HG03354 (cell line): ENCODE measurements around the gene NDUFB1.

Source experiments
- ATAC-seq: cut with Tn5 transposase; IDR thresholded peaks from one replicate; pipeline ENCODE4 v1.9.1; 2021; ENCODE audit warnings: mild to moderate bottlenecking; ENCODE audit not compliant: unreplicated experiment, poor library complexity, severe bottlenecking

The NDUFB1 gene

DNA sequence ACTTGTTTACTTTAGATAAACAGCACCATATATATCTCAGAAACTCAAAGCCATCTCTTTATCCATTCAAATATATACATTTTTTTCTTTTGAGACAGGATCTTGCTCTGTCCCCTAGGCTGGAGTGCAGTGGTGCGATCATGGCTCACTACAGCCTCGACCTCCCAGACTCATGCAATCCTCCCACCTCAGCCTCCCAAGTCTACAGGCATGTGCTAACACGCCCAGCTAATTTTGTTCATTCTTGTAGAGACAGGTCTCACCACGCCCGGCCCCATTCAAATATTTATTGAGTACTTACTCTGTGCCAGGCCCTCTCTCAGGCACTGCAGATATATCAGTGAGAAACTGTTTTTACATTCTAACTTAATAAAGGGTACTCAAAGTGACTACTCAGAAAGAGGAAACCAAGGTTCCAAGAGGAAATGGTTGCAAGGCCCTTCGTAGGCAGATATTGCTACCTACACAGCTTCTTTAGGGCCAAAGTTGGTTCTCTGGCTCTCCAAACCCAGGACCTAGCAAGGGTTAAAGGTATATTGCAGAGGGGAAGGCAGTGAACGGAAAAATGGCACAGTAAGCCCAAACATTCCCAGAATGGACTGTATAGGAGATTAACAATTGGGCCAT, 18.0 kb downstream of the NDUFB1 start:
- no peak for ATAC-seq

DNA sequence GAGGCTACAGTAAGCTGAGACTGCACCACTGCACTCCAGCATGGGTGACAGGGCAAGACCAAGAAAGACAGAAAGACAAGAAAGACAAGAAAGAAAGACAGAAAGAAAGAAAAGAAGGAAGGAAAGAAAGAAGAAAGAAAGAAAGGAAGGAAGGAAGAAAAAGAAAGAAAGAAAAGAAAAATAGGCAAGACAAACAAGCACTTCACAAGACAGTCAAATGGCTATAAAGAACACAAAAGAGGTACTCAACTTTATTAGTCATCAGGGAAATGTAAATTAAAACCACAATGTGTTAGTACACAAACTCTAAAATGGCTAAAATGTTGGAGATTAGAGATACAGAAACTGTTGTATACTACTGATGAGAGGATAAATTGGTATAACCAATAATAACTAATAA, 21.7 kb downstream of the NDUFB1 start:
- no peak for ATAC-seq

GRCh38 chr14:92093320-92093719, 28.2 kb downstream of the NDUFB1 start:
- no peak for ATAC-seq

- no peak for ATAC-seq
Observed at GRCh38 chr14:92088494-92088893, 33.0 kb downstream of the NDUFB1 start.

- no peak for ATAC-seq
Observed at GRCh38 chr14:92074555-92074954, 47.0 kb downstream of the NDUFB1 start.
